NCI-H510A (cell line): Measurements from ENCODE around the gene CCSER1.
A peak's percentile ranks its signal among the peaks of the same experiment; 100 is the strongest.
"Not testable (repeated sequence)": the region's sequence is repeated elsewhere in the genome, so short reads cannot be mapped to it uniquely, and the experiment has no call there.

Source experiments
- DNase-seq: peaks from one replicate; lab custom pipeline; 2025; lab: John Stamatoyannopoulos, UW

Gene CCSER1

GRCh38 chr4:90715242-90715641, 588.0 kb downstream of the CCSER1 start:
- no peak for DNase-seq

GRCh38 chr4:90718931-90719330, 591.7 kb downstream of the CCSER1 start:
- peak; percentile 56 for DNase-seq

GRCh38 chr4:90727938-90728337, 600.7 kb downstream of the CCSER1 start:
- DNase-seq: no peak

GRCh38 chr4:90730752-90731151, 603.6 kb downstream of the CCSER1 start:
- no peak for DNase-seq

GRCh38 chr4:90733211-90733610, 606.0 kb downstream of the CCSER1 start:
- DNase-seq: no peak

GRCh38 chr4:90745176-90745575, 618.0 kb downstream of the CCSER1 start:
- no peak for DNase-seq

- no peak for DNase-seq
Observed at GRCh38 chr4:90753068-90753467, 625.9 kb downstream of the CCSER1 start.

- DNase-seq: no peak
Observed at GRCh38 chr4:90757534-90758060, 630.4 kb downstream of the CCSER1 start.

GRCh38 chr4:90760059-90760458, 632.9 kb downstream of the CCSER1 start:
- no peak for DNase-seq

GRCh38 chr4:90766837-90767236, 639.6 kb downstream of the CCSER1 start:
- no peak for DNase-seq

GRCh38 chr4:90769251-90769650, 642.1 kb downstream of the CCSER1 start:
- DNase-seq: no peak

- no peak for DNase-seq
Observed at GRCh38 chr4:90780193-90780592, 653.0 kb downstream of the CCSER1 start.

- no peak for DNase-seq
Observed at GRCh38 chr4:90786602-90787001, 659.4 kb downstream of the CCSER1 start.

GRCh38 chr4:90792696-90793095, 665.5 kb downstream of the CCSER1 start:
- DNase-seq: no peak

- no peak for DNase-seq
Observed at GRCh38 chr4:90798948-90799347, 671.8 kb downstream of the CCSER1 start.

- DNase-seq: no peak
Observed at GRCh38 chr4:90799895-90800294, 672.7 kb downstream of the CCSER1 start.

- DNase-seq: no peak
Observed at GRCh38 chr4:90815569-90815968, 688.4 kb downstream of the CCSER1 start.

- peak; percentile 4 for DNase-seq
Observed at GRCh38 chr4:90816754-90817153, 689.6 kb downstream of the CCSER1 start.

- no peak for DNase-seq
Observed at GRCh38 chr4:90824266-90825150, 697.3 kb downstream of the CCSER1 start.

GRCh38 chr4:90825849-90826248, 698.7 kb downstream of the CCSER1 start:
- no peak for DNase-seq

GRCh38 chr4:90833706-90834105, 706.5 kb downstream of the CCSER1 start:
- DNase-seq: no peak

- no peak for DNase-seq
Observed at GRCh38 chr4:90837241-90837640, 710.0 kb downstream of the CCSER1 start.

- not testable (repeated sequence) for DNase-seq
Observed at GRCh38 chr4:90838859-90839258, 711.7 kb downstream of the CCSER1 start.

- no peak for DNase-seq
Observed at GRCh38 chr4:90840291-90840690, 713.1 kb downstream of the CCSER1 start.
